ENCODE results near the gene SCN3A. TPM values are rescaled to one million over a fixed set of nuclear protein-coding genes. Genes with fewer than 3 reads are reported as not detected.

The SCN3A gene
- polyA plus RNA-seq, 1 experiment, result 0.17 TPM

DNA sequence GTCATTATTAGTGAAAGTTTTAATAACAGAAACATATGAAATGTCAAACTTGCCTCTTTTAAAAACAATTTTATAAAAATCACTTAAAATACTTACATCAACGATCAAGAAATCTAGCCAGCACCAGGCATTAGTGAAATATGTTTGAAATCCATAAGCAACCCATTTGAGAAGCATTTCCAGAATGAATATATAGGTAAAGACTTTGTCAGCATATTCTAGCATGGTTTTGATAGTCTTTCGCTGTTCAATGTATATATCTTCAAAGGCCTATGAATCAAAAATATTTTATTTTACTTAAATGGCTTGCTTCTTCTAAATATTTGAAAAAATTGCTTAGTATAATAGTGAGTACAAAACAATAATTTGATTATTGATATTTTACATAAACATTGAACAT is 91.1 kb downstream of the SCN3A start:
- DNase-seq (ENCODE audit: low read depth, low spot score), result no peak
- POLR2A ChIA-PET, result no interaction called here
- Histone ChIP-seq H3K4me3 (ENCODE audit: low read depth, low read length) (no peak overlapping the region), H3K9me3 (ENCODE audit: control insufficient read depth, insufficient read depth, low read length) (no peaks in the 10 kb centered on the region), H3K27ac (ENCODE audit: low read depth, low read length) (no peak overlapping the region), H3K27me3 (ENCODE audit: control insufficient read depth, insufficient read depth, low read length) (no peaks in the 10 kb centered on the region)
- CTCF ChIA-PET, result interaction anchor here (1.5 to 1.8 kb wide), 2 partner anchors 91 to 98 kb away, joined by 5 to 7 read pairs; partner anchors contain the start of gene SCN3A
- TF ChIP-seq, protein P1, sequence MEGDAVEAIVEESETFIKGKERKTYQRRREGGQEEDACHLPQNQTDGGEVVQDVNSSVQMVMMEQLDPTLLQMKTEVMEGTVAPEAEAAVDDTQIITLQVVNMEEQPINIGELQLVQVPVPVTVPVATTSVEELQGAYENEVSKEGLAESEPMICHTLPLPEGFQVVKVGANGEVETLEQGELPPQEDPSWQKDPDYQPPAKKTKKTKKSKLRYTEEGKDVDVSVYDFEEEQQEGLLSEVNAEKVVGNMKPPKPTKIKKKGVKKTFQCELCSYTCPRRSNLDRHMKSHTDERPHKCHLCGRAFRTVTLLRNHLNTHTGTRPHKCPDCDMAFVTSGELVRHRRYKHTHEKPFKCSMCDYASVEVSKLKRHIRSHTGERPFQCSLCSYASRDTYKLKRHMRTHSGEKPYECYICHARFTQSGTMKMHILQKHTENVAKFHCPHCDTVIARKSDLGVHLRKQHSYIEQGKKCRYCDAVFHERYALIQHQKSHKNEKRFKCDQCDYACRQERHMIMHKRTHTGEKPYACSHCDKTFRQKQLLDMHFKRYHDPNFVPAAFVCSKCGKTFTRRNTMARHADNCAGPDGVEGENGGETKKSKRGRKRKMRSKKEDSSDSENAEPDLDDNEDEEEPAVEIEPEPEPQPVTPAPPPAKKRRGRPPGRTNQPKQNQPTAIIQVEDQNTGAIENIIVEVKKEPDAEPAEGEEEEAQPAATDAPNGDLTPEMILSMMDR (IDR thresholded peaks at IDR 0.05; ENCODE audit: low read depth, low read length), result no peak

DNA sequence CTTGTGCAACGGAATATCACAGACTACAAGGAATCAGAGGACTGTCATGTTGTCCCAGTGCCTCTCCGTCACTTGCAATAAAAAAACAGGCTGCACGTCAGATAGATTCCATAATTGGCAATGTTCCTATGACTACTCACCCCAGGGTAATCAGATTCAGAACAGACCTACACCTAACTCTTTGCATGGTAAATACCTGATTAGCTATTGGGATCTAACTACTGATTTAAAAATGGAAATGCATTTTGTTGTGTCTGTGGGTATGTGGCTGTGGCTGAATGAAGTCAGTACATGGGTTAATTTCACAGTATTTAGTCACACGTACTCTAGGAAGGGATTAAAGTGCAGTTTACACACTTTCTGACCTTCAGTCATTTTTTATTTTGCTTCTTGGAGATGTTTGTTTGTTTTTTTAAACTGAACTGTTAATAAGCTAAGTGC is 91.7 kb downstream of the SCN3A start:
- Histone ChIP-seq H3K27me3 (ENCODE audit: control insufficient read depth, insufficient read depth, low read length) (no peaks in the 10 kb centered on the region), H3K4me3 (ENCODE audit: low read depth, low read length) (no peak overlapping the region), H3K27ac (ENCODE audit: low read depth, low read length) (no peak overlapping the region), H3K9me3 (ENCODE audit: control insufficient read depth, insufficient read depth, low read length) (no peaks in the 10 kb centered on the region)
- TF ChIP-seq, protein P1 (IDR thresholded peaks at IDR 0.05; ENCODE audit: low read depth, low read length), result no peak
- POLR2A ChIA-PET, result no interaction called here
- CTCF ChIA-PET, result interaction anchor here (1.5 to 1.8 kb wide), 2 partner anchors 91 to 97 kb away, joined by 5 to 7 read pairs; partner anchors contain the start of gene SCN3A
- no peak for DNase-seq (ENCODE audit: low read depth, low spot score)

DNA sequence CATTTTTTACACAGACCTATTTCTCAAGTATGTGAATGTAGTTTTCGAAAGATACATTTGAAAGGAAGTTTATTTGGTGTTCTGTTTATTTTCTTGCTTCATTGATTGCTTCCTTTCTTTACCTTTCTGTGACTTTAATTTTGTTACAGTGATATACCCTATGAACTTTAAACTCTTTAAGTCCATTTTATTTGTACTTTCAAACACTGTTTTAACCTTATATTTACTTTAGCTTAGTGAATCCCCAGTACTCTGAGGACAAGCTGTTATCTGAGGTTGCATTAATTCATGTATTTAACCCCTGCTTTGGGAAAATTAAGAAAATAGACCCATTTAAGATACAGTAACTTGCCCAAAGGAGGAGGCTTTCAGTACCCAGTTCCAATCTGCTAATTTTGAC is 93.5 kb downstream of the SCN3A start:
- TF ChIP-seq, protein P1 (IDR thresholded peaks at IDR 0.05; ENCODE audit: low read depth, low read length), result no peak
- no peak overlapping the region for H3K27ac ChIP-seq (ENCODE audit: low read depth, low read length)
- no peaks in the 10 kb centered on the region for H3K9me3 ChIP-seq (ENCODE audit: control insufficient read depth, insufficient read depth, low read length)
- ChIA-PET POLR2A (no interaction called here), CTCF (no interaction called here)
- DNase-seq (ENCODE audit: low read depth, low spot score), result no peak
- H3K27me3 ChIP-seq (ENCODE audit: control insufficient read depth, insufficient read depth, low read length), result no peaks in the 10 kb centered on the region
- no peak overlapping the region for H3K4me3 ChIP-seq (ENCODE audit: low read depth, low read length)

DNA sequence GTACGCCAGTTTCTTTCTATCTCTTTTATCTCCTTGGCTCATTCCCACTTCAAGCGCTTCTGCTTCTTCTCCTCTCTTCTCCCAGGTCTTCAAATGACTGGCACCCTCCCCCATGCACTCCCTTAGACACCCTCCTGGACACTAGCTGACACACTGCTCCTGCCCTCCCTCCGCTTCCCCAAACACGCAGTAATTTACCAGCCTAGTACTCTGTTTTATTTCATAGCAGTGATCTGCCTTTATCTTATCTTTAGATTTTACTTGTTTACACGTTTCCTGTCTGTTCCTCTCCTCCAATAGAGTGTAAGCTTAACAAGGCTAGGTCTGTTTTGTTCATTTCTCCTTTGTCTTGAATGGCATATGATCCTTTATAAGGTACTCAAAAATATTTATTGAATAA is 93.9 kb downstream of the SCN3A start:
- DNase-seq (ENCODE audit: low read depth, low spot score), result no peak
- CTCF ChIA-PET, result no interaction called here
- POLR2A ChIA-PET, result no interaction called here

DNA sequence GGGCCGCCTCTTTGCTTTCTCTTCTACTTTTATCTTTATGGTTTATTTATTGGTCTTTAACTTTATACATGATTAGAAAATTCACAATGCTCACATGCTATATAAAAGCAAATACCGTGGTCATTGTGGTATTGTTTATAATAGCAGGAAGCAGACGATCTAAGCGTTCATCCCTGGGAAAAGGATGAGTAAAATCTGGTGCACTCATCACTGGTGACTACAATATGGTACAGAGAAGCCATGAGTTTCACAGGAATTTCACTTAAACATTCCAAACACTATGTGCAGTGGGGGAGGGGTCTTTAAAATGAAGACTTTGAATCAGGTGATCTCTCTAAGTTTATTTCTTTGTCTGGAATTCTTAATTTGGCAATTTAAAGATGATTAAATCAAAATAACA is 97.9 kb downstream of the SCN3A start:
- Histone ChIP-seq H3K9me3 (ENCODE audit: control insufficient read depth, insufficient read depth, low read length) (no peaks in the 10 kb centered on the region), H3K27me3 (ENCODE audit: control insufficient read depth, insufficient read depth, low read length) (no peaks in the 10 kb centered on the region), H3K4me3 (ENCODE audit: low read depth, low read length) (no peak overlapping the region), H3K27ac (ENCODE audit: low read depth, low read length) (no peak overlapping the region)
- no peak for DNase-seq (ENCODE audit: low read depth, low spot score)
- CTCF ChIA-PET, result interaction anchor here (2.2 kb wide), 1 partner anchor 98 kb away, joined by 8 read pairs; the partner anchor contains the start of gene SCN3A
- TF ChIP-seq, protein P1 (IDR thresholded peaks at IDR 0.05; ENCODE audit: low read depth, low read length), result no peak
- POLR2A ChIA-PET, result no interaction called here

More for the DNA sequence above, 93.9 kb downstream of the SCN3A start:
- Histone ChIP-seq H3K27ac (ENCODE audit: low read depth, low read length) (no peak overlapping the region), H3K9me3 (ENCODE audit: control insufficient read depth, insufficient read depth, low read length) (no peaks in the 10 kb centered on the region), H3K4me3 (ENCODE audit: low read depth, low read length) (no peak overlapping the region), H3K27me3 (ENCODE audit: control insufficient read depth, insufficient read depth, low read length) (no peaks in the 10 kb centered on the region)
- TF ChIP-seq, protein P1 (IDR thresholded peaks at IDR 0.05; ENCODE audit: low read depth, low read length), result no peak
